Inferior parietal cortex (tissue), 1 donor: ENCODE measurements around the gene CCDC187.

Experiments used
- DNase-seq: peaks from one replicate; pipeline ENCODE4 v3.0.0-alpha.2; 2016; ENCODE audit errors: extremely low spot score

Gene CCDC187

DNA sequence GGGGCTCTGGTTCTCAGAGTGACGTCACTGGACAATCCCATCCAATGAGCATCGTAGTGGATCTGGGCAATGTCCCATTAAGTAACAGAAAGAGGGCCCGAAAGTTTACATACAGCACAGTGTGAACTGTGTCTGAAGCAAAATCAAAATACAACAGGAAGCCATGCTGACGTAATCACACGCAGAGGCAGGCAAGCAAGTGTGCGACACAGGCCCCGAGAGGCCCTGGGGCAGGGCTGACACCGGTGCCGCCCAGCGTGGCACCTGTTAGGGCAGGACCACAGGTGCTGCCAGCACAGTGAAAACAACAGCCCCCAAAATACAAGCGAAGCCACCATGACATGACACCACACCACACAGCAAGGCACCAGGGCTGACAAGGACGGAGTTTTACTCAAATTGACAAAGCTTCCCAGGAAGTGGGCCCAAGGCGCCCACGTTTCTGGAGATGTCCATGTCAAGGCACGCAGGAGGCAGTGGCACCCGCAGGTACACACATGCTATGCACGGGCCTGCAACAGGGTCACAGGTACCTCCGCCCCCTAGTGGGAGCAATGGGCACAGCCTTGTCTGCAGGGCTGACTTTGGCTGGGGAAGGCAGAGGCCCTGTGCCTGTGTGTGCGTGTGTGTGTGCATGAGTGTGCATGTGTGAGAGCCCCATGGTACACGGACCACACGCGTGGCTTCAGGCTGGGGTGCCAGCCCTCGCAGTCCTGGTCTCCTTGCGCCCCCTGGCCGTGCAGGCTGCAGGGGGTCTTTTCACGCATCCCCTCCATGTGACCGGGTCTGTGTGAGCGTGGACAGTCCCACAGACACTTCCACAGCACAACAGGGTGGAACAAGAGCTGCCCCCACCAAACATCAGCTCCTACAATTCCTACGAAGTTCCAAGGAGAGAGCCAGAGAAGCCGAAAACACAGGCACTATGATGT is 77.9 kb downstream of the CCDC187 start:
- DNase-seq = no peak

DNA sequence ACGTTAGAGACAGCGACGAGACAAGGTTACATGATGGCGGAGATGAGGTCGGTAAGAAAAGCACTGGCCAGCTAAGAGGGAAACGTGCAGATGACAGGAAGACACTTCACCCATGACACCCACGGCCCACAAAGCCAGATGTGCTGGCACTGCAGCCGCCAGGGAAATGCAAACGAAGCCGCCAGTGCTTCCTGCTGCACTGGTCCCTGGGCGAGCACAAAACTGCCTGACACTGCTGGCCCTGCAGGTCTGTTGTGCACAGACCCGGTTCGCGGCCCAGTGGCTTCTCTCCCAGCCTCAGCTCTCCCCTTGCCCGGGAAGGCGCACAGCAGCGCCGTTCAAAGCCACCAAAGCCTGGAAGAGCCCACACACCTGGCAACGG is 78.5 kb downstream of the CCDC187 start:
- DNase-seq = no peak

DNA sequence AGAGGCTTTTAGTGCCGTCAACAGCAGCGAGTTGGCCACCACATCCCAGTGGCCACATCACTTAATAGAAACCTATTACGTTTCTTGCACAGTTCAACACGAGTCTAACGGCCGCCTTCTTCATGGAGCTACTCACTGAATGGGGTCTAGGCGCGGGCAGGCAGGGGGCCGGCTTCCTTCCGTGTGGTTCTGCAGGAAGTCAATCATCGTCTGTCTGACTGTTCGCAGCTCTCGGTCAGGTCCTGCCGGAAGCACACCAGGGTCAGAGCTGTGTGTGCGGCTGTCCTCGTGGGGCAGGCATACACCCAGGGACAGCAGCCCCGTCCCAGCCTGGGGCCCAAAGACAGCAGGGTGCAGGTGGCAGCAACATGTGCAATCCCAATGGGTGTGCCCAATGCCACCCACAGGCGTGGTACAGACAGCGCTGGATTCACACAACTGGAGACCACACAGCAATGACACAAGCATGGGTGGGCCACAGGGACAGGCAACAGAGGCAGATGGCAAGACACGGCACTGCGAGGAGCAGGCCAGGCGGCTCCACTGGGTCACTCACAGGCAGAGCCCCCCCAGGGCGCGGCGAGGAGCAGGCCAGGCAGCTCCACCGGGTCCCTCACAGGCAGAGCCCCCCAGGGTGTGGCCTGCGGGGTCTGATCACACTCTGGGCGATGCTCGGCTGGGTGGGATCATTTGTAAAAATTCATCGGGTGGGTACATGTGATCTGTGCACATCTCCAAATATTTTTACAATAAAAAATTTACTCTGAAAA is 79.8 kb downstream of the CCDC187 start:
- no peak for DNase-seq

DNA sequence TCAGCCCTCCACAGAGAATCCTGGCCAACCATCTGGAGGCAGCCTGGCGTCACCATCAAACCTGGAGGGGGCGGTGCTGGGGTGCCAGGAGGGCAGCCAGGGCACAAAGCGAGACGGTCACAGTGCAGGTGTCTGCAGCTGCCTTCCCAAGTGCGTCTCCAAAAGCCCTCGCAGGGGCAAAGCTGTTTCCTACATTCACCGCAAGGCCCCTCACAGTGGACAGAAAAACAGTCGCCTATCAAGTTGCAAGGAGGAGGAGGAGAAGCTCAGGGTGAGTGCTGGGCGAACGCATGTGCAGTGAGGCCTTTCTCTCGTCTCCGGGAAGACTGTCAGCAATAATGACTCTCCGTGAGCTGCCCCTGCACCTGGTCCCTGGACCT is 81.0 kb downstream of the CCDC187 start:
- DNase-seq = no peak

DNA sequence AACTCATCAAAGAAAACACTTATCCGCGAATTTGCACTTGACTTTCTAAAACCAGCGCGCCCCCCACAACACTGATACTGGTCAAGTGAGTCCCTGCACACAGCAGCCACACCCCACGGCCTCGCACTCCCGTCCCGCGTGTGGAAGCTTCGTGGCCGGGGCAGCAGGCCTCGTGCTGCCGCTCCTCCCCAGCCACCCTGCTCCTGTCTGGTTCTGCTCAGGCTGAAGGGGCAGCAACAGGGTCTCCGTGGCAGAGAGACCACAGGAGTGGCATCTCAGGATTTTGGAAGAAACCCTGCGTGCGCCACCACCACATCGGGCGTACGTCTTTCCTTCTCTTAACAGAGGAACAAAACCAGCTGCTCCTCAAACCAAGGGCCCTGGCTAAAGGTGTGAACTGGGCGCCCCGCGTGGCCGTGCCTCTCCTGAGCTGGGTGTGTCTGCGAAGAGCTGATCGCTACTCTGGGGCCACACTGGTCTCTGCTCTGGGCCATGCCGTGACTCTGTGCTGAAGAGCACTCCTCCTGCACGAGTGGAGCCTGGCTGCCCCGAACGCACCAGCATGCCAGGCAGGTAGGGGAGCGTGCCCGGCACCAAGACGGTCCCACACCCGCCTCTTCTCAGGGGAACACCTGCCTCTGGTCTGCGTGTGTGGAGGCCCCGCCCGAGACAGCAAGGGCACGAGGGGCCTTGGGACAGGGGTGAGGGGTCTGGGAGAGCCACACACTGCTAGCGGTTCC is 81.6 kb downstream of the CCDC187 start:
- DNase-seq = no peak

DNA sequence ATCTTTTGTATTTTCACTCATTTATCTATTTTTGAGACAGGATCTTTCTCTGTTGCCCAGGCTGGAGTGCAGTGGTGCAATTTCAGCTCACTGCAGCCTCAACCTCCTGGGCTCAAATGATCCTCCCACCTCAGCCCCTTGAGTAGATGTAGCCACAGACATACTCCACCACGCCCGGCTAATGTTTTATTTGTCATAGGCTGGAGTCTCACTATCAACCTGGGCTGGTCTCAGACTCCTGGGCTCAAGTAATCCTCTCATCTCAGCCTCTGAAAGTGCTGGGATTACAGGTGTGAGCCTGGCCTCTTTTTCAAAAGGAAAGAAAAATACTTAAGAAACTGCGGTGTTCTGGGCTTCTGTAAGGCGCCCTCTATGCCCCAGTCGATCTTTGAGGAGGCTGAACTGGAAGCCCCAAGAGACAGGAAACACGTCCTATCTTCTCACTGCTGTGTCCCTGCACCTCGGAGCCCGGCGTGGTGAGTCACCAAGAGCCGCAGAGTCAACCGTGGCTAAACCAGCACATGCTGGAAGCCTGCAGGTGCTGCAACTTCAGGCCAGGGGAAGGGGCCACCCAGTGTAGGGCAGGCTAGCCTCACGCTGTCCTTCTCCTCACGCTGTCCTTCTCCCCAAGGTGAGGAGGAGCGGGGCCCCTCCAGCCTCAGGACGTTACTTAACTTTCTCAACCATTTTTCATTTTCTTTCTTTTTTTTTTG is 83.7 kb downstream of the CCDC187 start:
- no peak for DNase-seq

DNA sequence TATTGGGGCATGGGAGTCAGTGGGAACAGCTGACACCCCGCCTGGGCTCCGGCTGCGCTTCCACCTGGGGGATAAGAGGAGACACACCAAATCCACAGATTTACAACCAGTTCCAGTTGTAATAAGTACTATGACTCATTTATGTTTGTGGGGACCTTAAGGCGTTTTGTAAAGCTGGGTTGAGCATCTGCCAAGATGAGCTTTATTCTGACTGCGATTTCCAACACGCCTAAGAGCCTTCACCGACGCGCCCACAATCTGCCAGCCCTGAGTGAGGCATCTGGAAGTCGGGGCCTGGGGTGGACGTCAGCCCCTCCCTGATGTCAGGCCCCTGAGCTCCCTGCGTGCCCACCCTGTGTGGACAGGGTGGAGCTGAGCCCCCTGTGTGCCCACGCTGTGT is 84.6 kb downstream of the CCDC187 start:
- no peak for DNase-seq

DNA sequence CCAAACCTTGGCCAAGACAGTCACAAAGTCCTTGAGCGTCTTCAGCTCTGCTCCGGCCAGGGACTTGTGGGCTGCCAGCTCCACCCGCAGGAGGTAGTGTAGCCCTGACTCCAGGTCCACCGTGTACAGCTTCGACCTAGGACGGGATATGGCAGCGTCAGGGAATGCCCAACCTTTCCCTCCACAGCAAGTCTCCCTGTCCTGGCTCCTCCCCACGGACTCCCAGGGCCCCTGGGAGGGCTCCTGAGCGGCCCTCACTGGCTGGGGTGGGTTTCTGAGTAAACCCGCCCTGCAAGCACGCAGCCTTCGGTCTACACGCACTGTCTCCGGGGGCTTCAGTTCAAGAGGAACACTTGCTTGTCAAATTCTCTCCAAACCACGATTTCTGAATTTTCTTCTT is 85.2 kb downstream of the CCDC187 start:
- DNase-seq = no peak

DNA sequence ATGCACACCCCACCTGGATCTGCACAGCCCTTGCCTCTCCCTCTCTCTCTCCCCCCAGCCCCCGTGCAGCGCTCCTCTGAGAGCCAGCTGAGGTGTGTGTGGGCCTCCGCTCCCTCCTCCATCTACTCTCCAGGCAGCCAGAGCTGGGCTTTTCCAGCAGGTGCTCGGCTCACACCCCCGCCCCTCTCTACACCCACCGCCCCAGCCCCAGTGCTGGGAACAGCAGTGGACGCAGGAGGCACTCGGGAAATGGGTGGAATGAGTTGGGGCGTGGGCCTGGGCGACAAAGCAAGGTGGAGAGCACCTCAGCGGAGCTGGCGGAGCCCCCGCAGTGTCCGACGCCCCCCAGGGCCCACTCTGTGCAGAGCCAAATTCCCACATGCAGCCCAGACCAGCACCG is 85.6 kb downstream of the CCDC187 start:
- no peak for DNase-seq

DNA sequence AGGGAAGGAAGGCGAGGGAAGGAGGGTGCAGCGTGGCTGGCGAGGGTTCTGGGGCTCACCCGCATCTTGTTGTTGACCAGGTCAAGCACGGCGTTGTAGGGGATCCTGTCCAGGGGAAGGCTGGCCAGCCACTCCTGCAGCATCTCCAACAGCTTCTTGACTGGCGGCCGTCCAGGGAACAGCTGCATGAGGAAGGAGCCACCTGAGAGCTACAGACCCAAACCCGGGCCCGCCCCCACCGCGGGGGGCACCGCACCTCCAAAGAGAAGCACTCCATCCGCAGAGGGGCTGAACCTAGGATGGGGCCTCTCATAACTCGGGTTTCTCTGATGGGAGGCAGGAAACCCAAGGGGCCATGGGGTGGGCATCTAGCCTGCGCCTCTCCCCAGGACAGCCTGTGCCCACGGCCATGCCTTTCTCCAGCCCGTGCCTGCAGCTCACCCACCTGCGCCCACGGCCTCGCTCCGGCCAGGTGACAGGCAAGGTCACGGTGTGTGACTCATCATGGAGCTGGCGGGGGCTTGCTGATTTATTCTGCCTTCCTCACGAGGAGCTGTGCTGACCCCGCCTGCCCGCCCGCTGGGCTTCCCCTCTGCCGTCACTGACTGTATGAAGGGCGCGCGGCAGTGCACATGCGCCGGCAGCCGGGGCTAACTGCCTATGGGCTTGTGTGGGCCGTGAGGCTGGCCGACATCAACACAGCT is 87.2 kb downstream of the CCDC187 start:
- no peak for DNase-seq

DNA sequence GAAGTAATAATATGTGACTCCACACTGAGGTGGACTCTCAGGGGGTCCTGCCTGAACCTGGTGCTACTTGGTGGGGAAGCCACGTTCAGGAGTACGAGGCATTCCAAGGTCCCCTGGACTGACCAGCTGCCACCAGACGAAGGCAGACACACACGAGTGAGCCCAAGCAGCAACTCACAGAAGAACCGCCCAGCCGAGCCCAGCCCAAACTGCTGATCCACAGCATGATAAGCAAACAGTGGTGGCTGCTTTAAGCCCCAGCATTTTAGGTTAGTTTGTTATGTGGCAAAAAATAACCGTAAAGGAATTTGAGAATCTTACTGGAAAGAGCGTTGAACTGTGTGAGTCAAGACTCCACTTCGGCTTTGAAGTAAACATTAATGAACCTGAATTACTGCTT is 90.2 kb downstream of the CCDC187 start:
- DNase-seq = no peak

DNA sequence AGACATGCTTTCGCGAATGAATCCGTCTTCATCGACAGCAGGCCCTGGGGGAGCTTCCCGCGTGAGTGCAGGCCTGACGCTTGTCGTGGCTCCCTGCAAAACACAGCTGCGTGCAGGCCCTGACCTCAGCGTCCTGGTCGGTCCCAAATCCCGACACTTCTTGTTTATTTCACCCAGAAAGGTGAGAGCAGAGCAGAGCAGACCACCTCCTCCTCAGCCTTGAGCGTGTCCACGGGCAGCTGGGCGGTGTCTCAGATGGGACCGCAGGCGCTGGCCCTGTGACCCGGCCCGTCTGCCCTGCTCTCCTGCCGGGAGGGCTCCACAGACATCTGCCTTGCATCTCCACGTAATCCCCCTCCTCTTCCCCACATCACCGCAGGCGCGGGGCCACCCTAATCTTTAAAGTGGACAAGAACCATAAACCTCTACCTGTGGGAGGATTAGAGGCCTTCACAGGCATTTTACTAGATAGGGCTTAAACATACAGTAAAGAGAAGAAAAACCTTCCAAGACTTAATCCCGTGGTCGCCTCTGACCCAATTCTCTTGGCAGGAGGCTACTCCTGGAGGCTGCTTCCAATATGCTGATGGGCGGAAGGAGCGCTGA is 91.4 kb downstream of the CCDC187 start:
- no peak for DNase-seq

DNA sequence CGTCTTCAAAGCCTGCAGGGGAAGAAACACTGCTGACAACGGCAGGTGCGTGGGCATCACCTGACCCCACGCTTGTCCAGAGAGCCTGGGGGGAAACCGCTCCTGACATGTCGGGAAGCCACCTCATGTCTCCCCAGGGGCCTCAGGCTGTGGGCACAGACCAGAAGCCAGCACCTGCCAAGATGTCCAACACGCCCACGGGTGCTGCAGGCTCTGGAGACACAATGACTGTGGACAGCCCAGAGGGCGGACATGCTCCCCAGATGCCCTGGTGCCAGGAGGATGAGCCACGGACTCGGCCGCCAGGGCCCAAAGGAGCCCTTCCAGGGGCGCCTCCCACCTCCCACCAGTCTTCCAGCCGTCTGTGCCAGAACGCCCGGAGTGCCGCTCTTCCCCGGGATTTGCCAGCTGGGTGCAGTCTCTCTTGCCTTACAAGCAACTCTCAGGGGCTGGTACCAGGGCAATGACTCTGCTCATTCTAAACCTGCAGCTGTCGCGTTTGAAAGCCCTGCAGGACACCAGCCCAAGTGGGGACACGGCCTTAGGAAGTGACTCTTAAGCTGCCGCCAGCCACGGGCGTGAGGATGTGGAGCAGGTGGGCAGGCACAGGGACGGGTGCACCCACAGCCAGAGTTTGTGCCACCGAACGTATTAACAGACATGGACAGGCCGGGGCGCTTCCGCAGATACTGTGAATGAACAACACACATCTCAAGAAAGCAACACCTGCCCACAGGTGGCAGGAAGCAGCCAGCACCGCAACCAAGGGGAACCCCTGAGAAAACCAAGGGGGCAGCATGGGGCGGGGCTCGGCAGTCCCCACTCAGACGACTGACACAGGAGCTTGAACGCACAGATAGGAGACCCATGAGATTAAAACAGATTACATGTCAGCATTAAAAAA is 92.2 kb downstream of the CCDC187 start:
- DNase-seq = no peak

DNA sequence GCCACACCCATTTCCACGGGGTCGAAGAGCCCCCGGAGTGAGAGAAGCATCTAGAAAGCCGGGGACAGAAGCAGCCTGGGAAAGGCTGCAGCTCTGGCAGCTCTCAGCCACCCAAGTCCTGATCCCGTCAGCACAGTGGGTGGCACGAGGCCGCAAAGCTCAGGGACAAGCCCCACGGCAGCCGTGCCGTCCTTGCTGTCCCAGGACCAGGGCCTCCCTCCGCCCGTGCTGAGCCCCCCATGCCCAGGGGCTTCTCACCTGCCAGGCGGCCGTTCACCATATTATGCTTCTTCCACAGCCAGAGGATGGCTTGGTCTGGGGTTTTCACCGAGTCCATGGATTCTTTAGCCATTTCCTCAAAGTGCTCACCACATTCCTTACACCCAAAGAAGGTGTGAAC is 92.9 kb downstream of the CCDC187 start:
- no peak for DNase-seq

DNA sequence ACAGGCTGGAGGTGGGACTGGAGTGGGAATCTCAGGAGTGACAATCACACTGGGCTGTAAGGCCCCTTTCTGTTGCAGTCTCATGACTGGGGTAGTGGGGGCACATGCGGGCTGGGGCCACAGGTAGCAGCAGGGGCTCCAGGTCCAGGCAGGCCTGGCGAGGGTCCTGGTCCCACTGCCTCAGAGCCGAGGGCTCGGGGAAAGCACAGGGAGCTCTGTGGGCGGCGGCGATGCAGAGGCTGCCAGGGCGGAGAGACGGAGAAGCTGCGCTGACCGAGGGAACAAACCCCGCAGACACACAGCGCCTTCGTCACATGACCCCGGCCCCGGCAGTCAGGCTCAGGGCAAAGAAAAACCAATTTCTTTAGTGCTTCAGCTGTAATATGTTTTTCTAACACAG is 93.6 kb downstream of the CCDC187 start:
- DNase-seq = no peak

DNA sequence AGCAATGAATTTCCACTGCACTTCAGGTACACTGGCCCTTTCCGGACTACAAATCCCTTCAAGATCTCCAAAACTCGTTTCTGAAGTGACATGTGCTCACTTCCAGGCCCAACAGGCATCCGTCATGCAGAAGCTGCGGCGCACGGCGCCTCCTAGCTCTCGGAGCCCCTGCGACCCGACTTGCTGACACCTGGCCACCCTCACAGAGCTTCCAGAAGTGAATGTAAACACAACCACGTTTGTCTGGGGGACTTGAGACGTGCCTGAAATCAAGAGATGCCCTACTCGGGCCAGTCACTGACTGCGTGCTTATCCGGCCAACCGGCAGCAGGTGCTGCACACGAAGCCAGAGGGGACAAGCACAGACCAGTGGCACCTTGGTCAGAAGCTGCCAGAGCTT is 94.1 kb downstream of the CCDC187 start:
- DNase-seq = no peak

DNA sequence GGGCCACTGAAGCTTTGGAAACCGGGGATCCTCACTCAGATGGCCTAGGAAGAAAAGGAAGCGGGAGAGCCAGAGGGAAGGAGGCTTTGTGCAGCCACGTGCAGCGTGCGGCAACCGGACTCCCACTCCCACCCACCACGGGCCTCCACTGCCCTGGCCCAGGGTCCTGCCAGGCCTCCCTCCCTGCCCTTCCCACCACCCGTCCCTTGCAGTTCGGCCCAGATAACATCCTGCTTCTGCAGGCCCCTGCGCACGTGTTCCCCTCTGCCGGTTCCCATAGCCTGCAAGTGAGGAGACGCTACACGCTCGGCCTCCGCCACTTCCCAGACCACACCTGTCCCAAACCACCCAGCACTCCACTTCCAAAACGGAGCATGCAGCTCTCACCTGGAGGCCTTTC is 94.7 kb downstream of the CCDC187 start:
- DNase-seq = no peak

DNA sequence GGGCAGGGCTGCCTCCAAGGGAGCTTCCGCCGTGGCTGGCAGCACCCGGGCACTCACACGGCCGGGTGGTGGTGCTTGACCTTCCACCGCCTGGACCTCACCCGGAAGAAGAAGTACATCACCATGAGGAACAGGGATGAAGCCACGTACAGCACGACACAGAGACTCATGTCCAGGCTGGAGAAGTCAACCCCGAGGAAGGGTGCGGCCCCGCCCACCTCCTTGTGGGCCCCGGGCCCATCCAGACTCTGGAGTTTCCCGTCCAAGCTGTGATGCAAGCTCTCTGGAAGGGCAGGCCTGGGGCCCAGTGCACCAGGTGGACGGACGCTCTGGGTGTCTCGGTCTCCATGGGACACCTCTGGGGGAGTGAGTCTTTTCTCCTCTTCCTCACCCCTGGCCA is 95.2 kb downstream of the CCDC187 start:
- no peak for DNase-seq

DNA sequence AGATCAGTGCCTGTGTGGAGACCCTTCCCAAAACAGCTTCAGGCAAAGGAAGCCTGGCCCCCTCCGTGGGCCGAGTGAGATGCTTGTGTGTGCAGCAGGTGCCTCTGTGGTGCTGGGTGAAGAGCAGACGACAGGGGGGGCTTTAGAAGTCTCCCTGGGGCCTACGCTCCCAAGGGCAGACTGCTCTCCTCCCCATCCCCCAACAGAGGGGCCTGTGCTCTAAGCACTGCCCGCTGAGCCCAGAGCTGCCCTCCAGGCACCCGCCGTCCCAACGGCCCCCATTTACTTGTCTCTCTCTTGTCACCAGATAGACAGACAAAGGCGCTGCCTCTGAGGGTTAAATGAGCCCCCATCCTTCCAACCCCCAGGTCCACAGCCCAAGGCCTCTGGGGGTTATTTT is 96.3 kb downstream of the CCDC187 start:
- DNase-seq = no peak
